K562 treated with DMSO at 1 percent for 4 hours (cell line): ENCODE results near the gene KCNJ13. TPM values are rescaled to one million over a fixed set of nuclear protein-coding genes. Genes with fewer than 3 reads are reported as not detected.

Experiments
- total RNA-seq: library from RNA; unstranded; fragments of 300-600 nt; gene quantifications from 2 replicates; pipeline ENCODE4 v1.2.3, GENCODE V29; 2022; ENCODE audit not compliant: insufficient read depth

KCNJ13 gene
- total RNA-seq = not detected in 2 replicates

GRCh38 chr2:232776435-232776834, at the start of gene KCNJ13:
TSS of gene KCNJ13 (minus strand) at chr2:232776565. CDS start at chr2:232771362, 5,203 bp downstream.

Other genes starting within 250 kb of the KCNJ13 start
- gene CHRNG, start 236.9 kb downstream of the KCNJ13 start, total RNA-seq = not detected in 2 replicates
- gene TIGD1, start 226.0 kb downstream of the KCNJ13 start, total RNA-seq = 1.9 TPM in 2 replicates
- 46.7 and 52.0 TPM in 2 replicates for gene EIF4E2, start 225.9 kb downstream of the KCNJ13 start, total RNA-seq
- 10.8 and 20.4 TPM in 2 replicates for gene EFHD1, start 143.0 kb downstream of the KCNJ13 start, total RNA-seq
- 17.6 and 19.1 TPM in 2 replicates for gene GIGYF2, start 79.2 kb downstream of the KCNJ13 start, total RNA-seq
- 12.4 and 15.9 TPM in 2 replicates for gene SNORC, start 93.7 kb upstream of the KCNJ13 start, total RNA-seq
- gene NGEF, start 236.7 kb upstream of the KCNJ13 start, total RNA-seq = not detected in 2 replicates